ENCODE results near the gene HOXB2.

- TF ChIP-seq EZH2 (IDR thresholded peaks at IDR 0.05; ENCODE audit: borderline replicate concordance, low read length), result no peak
- no peak for TF ChIP-seq CTCF (IDR thresholded peaks at IDR 0.05; ENCODE audit: low read length)
These were observed 630 bp upstream of the HOXB2 start for GRCh38 chr17:48545539-48545938.
